ENCODE results near the gene GPC4. TPM values are rescaled to one million over a fixed set of nuclear protein-coding genes. Genes with fewer than 3 reads are reported as not detected.

The GPC4 gene
- total RNA-seq, 1 experiment from 2014 or later = 1.2 TPM

GRCh38 chrX:133250184-133251100 is 164.8 kb downstream of the GPC4 start:
- Histone ChIP-seq H3K4me3 (ENCODE audit: low read depth, low read length) (no peak overlapping the region), H3K36me3 (ENCODE audit: control insufficient read depth, insufficient read depth, low read length) (no peaks in the 10 kb centered on the region), H3K9me3 (no peaks in the 10 kb centered on the region), H3K27me3 (replicated peaks; ENCODE audit: control insufficient read depth, insufficient read depth, low read length) (no peaks in the 10 kb centered on the region), H3K4me1 (no peaks in the 10 kb centered on the region)
- no peaks in the 10 kb centered on the region for H3K4me1 Mint-ChIP-seq (ENCODE audit: low read depth, unreplicated experiment)
- H3K36me3 Mint-ChIP-seq (ENCODE audit: insufficient read depth, unreplicated experiment) = no peaks in the 10 kb centered on the region
- H3K9me3 Mint-ChIP-seq (ENCODE audit: unreplicated experiment) = no peaks in the 10 kb centered on the region
- no peak overlapping the region for H3K4me3 Mint-ChIP-seq (ENCODE audit: unreplicated experiment)
- intact Hi-C loops (cut with micrococcal nuclease; ENCODE audit: unreplicated experiment) = no loop called here
- POLR2A ChIA-PET = no interaction called here
- no TSS peak for BruUV-seq (replicated peaks)
- no peak for DNase-seq
- no peaks in the 10 kb centered on the region for H3K27me3 Mint-ChIP-seq (ENCODE audit: insufficient read depth, unreplicated experiment)
- CTCF ChIA-PET = interaction anchor here (0.6 kb wide), 1 partner anchor 185 kb away, joined by 3 read pairs; no protein-coding TSS in a partner anchor
- no peak overlapping the region for H3K27ac Mint-ChIP-seq (ENCODE audit: unreplicated experiment)
- no peak for TF ChIP-seq CTCF (IDR thresholded peaks at IDR 0.05; ENCODE audit: insufficient read depth in 1 of 2, low read depth in 1 of 2, low read length in 1 of 2, severe bottlenecking in 1 of 2, unreplicated experiment in 1 of 2)

Other genes starting within 250 kb of the GPC4 start
- gene TFDP3, start 197.1 kb downstream of the GPC4 start, total RNA-seq (2022) = not detected in 2 replicates